ENCODE data around the gene CASP3. TPM values are rescaled to one million over a fixed set of nuclear protein-coding genes. Genes with fewer than 3 reads are reported as not detected.

The CASP3 gene
- total and polyA plus RNA-seq, 9 of the 15 experiments (the other 6 are each of a cell fraction or from before 2014, with no cell fraction given), result 17.6 to 40.1 (median 31.8) TPM

DNA sequence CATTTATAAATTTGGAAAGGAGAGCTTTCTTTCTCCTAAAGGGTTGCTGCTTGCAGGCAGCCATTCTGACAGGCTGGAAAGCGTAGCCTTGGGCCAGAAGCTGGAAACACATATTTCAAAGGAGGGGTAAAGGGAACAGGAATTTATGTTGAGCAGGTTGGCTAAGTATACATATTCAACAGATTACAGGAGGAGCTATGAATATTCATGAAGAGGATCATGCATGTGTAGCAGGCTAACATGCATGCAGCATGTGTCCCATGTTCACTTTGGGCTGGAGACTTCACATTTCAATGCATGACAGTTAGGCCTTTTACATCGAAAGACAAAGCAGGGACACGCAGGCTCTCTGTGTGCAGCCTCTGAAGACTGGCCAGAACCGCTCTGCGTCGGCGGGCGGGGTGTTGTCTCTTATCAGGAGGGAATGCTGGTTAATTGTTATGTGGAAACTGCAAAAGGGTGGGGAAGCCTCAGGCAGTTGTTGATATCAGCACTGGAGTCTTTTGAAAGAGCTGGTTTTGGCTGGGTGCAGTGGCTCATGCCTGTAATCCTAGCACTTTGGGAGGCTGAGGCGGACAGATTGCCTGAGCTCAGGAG lies 31.5 kb downstream of the CASP3 start (continued):
- TF ChIP-seq, protein P1, sequence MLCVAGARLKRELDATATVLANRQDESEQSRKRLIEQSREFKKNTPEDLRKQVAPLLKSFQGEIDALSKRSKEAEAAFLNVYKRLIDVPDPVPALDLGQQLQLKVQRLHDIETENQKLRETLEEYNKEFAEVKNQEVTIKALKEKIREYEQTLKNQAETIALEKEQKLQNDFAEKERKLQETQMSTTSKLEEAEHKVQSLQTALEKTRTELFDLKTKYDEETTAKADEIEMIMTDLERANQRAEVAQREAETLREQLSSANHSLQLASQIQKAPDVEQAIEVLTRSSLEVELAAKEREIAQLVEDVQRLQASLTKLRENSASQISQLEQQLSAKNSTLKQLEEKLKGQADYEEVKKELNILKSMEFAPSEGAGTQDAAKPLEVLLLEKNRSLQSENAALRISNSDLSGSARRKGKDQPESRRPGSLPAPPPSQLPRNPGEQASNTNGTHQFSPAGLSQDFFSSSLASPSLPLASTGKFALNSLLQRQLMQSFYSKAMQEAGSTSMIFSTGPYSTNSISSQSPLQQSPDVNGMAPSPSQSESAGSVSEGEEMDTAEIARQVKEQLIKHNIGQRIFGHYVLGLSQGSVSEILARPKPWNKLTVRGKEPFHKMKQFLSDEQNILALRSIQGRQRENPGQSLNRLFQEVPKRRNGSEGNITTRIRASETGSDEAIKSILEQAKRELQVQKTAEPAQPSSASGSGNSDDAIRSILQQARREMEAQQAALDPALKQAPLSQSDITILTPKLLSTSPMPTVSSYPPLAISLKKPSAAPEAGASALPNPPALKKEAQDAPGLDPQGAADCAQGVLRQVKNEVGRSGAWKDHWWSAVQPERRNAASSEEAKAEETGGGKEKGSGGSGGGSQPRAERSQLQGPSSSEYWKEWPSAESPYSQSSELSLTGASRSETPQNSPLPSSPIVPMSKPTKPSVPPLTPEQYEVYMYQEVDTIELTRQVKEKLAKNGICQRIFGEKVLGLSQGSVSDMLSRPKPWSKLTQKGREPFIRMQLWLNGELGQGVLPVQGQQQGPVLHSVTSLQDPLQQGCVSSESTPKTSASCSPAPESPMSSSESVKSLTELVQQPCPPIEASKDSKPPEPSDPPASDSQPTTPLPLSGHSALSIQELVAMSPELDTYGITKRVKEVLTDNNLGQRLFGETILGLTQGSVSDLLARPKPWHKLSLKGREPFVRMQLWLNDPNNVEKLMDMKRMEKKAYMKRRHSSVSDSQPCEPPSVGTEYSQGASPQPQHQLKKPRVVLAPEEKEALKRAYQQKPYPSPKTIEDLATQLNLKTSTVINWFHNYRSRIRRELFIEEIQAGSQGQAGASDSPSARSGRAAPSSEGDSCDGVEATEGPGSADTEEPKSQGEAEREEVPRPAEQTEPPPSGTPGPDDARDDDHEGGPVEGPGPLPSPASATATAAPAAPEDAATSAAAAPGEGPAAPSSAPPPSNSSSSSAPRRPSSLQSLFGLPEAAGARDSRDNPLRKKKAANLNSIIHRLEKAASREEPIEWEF (CRISPR knock-in tag; IDR thresholded peaks at IDR 0.05), result no peak
- TF ChIP-seq TRIM28 (IDR thresholded peaks at IDR 0.05) (peak; percentile 61), TOE1 (IDR thresholded peaks at IDR 0.05; ENCODE audit: borderline replicate concordance) (no peak), TOE1 (CRISPR knock-in tag; IDR thresholded peaks at IDR 0.05; ENCODE audit: borderline replicate concordance, low read depth) (no peak), TBP (optimal IDR thresholded peaks at IDR 0.05; ENCODE audit: low read depth, low read length) (no peak), NR4A1 (CRISPR knock-in tag; IDR thresholded peaks at IDR 0.05) (no peak), NR4A1 (tag; IDR thresholded peaks at IDR 0.05) (no peak), MYC (IDR thresholded peaks at IDR 0.05; ENCODE audit: low read depth, low read length) (no peak), MYC (CRISPR knock-in tag; IDR thresholded peaks at IDR 0.05; ENCODE audit: borderline replicate concordance, low read depth) (no peak), SLC30A9 (CRISPR knock-in tag; IDR thresholded peaks at IDR 0.05) (no peak), MYBL2 (IDR thresholded peaks at IDR 0.05; ENCODE audit: low read depth) (no peak), MYBL2 (CRISPR knock-in tag; IDR thresholded peaks at IDR 0.05; ENCODE audit: borderline replicate concordance) (no peak), ZFP1 (CRISPR knock-in tag; IDR thresholded peaks at IDR 0.05) (no peak), ZNF77 (CRISPR knock-in tag; IDR thresholded peaks at IDR 0.05) (no peak), RFX7 (CRISPR knock-in tag; IDR thresholded peaks at IDR 0.05) (no peak), RNF2 (IDR thresholded peaks at IDR 0.05) (no peak)
- TF ChIP-seq, protein P2, sequence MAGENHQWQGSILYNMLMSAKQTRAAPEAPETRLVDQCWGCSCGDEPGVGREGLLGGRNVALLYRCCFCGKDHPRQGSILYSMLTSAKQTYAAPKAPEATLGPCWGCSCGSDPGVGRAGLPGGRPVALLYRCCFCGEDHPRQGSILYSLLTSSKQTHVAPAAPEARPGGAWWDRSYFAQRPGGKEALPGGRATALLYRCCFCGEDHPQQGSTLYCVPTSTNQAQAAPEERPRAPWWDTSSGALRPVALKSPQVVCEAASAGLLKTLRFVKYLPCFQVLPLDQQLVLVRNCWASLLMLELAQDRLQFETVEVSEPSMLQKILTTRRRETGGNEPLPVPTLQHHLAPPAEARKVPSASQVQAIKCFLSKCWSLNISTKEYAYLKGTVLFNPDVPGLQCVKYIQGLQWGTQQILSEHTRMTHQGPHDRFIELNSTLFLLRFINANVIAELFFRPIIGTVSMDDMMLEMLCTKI (IDR thresholded peaks at IDR 0.05; ENCODE audit: partially characterized antibody), result no peak
- TF ChIP-seq, protein P3, sequence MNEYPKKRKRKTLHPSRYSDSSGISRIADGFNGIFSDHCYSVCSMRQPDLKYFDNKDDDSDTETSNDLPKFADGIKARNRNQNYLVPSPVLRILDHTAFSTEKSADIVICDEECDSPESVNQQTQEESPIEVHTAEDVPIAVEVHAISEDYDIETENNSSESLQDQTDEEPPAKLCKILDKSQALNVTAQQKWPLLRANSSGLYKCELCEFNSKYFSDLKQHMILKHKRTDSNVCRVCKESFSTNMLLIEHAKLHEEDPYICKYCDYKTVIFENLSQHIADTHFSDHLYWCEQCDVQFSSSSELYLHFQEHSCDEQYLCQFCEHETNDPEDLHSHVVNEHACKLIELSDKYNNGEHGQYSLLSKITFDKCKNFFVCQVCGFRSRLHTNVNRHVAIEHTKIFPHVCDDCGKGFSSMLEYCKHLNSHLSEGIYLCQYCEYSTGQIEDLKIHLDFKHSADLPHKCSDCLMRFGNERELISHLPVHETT (CRISPR knock-in tag; conservative IDR thresholded peaks at IDR 0.05 in 1 of 2, IDR thresholded peaks at IDR 0.05 in 1 of 2), result no peak
